ENCODE results near the gene ST7.

Gene ST7

DNA sequence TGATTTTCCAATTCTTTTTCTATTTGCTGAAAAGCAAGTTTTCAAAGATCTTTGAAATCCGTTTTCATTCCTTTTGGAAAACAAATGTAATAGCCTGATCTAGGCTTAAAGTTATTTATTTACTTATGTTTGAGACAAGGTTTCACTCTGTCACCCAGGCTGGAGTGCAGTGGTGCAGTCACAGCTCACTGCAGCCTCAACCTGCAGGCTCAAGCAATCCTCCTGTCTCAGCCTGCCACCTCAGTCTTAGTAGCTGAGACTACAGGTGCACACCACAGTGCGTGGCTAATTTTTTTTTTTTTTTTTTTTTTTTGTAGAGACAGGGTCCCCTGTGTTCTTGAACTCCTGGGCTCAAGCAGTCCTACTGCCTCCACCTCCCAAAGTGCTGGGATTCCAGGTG, 4.6 kb downstream of the ST7 start:
- TF ChIP-seq GATA3 (IDR thresholded peaks at IDR 0.05; ENCODE audit: low read depth, low read length): no peak
- TF ChIP-seq GATA2 (IDR thresholded peaks at IDR 0.05; ENCODE audit: low read depth, low read length): no peak

DNA sequence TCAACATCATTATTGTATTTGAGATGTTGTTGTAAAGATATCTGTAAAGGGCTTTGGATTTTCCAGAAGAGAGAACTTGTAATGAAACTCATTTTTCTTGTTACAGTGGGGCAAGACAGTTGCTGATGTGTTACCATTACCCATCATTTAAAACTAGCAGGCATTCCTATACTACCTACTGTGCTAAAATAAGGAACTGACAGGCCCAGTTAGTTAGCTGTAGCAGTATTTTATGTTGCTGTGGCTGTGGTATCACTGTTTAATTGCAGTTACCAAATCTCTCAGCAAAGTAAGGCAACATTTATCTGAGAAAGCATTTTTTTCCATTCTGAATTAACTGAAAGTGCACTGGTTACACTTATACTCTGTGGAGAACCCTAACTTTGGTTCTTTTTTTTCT, 9.9 kb downstream of the ST7 start:
- TF ChIP-seq GATA3 (IDR thresholded peaks at IDR 0.05; ENCODE audit: low read depth, low read length): no peak

DNA sequence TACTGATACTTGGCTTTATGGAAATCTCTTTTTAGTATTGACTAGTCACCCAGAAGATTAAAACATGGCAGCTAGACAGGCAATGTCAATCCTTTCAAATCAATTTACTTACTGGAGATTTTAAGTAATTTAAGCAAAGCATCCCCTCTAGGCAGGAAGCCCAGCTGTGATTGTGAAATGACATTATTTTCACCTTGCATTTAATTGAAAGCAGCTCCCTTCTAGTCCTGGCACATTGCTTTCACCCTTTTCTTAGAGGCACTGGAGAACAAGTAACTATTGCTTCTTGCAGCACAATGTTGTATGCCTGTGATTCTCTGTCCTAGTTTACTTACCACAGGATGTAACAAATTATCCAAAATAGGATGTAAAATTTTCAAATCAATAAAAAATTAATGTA, 13.3 kb downstream of the ST7 start:
- no peak for TF ChIP-seq GATA2 (IDR thresholded peaks at IDR 0.05; ENCODE audit: low read depth, low read length)
- TF ChIP-seq GATA3 (IDR thresholded peaks at IDR 0.05; ENCODE audit: low read depth, low read length): no peak

DNA sequence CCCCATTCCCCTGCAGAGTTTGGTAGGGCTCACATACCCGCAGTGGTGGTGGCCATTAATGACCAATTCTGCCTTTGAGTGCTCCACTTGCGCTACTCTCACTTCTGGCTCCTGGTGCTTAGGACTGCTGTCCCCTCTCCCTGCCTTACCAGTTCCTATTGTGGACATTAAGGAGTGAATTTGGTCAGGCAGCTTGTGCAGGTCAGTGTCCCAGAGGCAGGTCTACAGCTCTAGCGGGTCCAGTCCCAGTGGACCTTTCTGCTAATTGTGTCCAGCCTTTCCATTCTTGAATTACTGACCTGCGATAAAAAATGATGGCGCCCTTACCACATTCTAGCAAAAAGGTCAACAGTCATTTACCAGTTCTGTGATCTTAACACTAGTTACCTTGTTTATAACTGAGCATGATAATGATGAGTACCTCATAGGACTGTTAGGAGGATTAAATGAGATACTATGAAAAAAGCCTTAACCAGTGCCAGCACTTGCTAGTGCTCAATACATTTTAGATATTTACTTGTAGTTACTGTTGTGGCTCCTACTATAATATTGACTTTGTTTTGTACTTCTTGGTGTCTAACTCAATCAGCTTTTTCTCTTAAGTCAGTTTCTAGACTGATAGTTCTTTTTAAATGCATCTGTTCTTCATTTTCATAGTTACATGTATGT, 14.1 kb downstream of the ST7 start:
- TF ChIP-seq GATA3 (IDR thresholded peaks at IDR 0.05; ENCODE audit: low read depth, low read length): no peak
- no peak for TF ChIP-seq GATA2 (IDR thresholded peaks at IDR 0.05; ENCODE audit: low read depth, low read length)

DNA sequence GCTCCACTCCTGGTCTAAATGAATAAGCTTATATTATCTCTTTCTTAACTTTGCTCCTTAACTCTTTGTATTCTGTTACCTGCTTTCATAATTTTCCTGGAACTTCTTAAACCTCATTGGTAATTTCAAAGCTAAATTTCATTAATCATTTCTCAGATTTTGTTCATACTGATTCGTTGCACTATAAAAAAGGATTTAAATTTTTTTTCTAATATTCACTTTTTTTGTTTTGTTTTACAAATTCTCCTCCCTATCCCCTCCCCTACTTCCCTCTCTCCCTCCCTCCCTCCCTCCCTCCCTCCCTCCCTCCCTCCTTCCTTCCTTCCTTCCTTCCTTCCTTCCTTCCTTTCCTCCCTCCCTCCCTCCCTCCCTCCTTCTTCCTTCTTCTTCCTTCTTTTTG, 14.7 kb downstream of the ST7 start:
- no peak for TF ChIP-seq GATA2 (IDR thresholded peaks at IDR 0.05; ENCODE audit: low read depth, low read length)

DNA sequence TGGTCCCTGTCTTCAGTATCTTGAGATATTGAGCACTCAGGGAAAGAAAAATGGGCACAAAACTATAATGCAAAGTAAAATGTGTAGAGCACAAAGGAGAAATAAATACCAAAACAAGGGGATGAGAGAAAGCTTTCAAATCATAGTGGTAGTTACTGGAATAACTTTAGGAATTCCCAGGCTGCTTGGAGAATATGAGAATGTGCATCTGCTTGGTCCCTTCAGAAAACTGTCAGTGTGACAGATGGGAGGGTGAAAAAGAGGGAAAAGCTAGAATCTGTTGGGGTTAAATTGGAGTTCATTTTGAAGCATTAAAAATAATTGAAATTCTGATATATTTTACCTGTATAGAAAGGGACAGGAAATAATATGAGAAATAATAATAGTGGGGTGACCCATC, 15.3 kb downstream of the ST7 start:
- TF ChIP-seq GATA3 (IDR thresholded peaks at IDR 0.05; ENCODE audit: low read depth, low read length): no peak
- no peak for TF ChIP-seq GATA2 (IDR thresholded peaks at IDR 0.05; ENCODE audit: low read depth, low read length)

DNA sequence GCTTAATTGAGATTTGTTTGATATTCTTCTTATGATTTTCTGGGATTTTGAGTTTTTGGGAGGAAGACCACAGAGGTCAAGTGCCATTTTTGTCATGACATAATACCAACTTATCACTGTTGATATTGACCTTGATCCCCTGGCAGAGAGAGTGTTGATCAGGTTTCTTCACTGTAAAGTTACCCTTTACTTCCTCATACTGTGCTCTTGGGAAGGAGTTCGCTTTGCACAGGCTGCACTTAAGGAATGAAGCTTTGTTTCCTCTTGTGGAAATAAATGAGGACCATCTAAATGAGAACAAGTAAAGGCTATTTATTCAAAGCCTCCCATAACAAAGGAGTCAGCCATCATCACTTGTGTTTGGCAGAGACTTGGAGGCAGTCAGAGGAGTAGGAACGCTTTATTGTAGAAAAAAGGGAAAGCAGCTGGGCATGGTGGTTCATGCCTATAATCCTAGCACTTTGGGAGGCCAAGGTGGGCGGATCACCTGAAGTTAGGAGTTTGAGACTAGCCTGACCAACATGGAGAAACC, 16.1 kb downstream of the ST7 start:
- TF ChIP-seq GATA3 (IDR thresholded peaks at IDR 0.05; ENCODE audit: low read depth, low read length) (no peak), GATA2 (IDR thresholded peaks at IDR 0.05; ENCODE audit: low read depth, low read length) (no peak)

DNA sequence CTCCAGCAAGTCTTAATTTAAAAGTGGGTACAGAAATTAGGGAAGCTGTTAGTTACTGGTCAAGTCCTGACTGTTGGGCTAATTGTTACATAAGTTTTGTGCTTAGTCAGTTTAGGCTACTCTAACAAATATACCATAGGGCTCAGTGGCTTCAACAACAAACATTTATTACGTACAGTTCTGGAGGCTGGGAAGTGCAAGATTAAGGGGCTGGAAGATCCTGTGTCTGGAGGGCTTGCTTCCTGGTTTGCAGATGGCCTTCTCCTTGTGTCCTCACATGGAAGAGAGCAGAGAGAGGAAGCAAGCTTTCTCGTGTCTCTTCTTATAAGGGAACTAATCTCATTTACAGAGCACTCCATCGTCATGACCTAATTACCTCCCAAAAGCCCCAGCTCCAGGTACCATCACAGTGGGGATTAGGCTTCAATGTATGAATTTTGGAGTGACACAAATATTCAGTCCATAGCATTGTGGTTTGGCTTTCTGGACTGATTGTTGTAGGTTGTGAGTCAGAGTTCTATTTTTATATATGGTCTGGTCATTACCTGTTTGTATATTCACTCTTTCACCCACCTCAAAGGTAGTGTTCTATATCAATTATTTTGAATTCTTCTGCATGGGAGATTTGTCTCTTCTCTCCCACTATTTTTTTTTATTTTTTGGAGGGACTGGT, 17.1 kb downstream of the ST7 start:
- TF ChIP-seq GATA3 (IDR thresholded peaks at IDR 0.05; ENCODE audit: low read depth, low read length) (no peak), GATA2 (IDR thresholded peaks at IDR 0.05; ENCODE audit: low read depth, low read length) (no peak)

DNA sequence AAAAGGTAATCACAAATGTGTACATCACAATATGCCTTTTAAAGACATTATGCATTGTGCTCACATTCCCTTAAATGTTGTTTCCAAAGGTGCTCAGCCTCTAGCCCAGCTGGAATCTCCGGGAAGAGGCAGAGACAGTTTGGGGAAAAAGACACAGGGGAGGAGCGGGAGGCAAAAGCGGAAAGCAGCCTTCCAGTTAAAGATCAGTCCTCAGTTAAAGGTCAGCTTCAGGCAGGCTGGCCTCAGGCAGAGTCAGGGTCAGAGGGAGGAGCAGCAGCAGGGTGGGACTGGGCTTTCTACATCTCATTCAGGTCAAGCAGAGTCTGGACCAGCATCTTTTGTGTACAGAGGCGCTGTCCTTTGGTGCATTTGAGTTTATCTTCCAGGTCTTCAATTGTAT, 18.6 kb downstream of the ST7 start:
- TF ChIP-seq GATA2 (IDR thresholded peaks at IDR 0.05; ENCODE audit: low read depth, low read length) (no peak), GATA3 (IDR thresholded peaks at IDR 0.05; ENCODE audit: low read depth, low read length) (no peak)

DNA sequence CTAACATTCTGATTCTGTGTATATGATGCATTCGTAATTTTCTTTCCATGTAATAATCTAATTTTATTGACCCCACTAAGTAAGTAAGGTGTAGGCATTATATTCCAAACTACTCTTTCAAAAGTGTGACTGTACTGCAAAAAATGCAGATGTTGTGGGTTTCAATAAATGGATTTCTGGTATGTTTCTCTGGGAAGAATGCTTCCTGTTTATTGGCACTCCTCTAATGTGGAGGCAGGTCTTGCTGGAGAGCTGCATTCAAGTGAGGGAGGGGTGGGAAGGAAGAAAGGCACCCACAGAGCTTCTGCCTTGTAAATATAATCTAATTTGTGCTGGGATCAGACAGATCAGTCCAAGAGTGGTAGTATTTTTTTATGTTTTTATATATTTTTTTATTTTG, 23.9 kb downstream of the ST7 start:
- TF ChIP-seq GATA3 (IDR thresholded peaks at IDR 0.05; ENCODE audit: low read depth, low read length): no peak
- no peak for TF ChIP-seq GATA2 (IDR thresholded peaks at IDR 0.05; ENCODE audit: low read depth, low read length)

DNA sequence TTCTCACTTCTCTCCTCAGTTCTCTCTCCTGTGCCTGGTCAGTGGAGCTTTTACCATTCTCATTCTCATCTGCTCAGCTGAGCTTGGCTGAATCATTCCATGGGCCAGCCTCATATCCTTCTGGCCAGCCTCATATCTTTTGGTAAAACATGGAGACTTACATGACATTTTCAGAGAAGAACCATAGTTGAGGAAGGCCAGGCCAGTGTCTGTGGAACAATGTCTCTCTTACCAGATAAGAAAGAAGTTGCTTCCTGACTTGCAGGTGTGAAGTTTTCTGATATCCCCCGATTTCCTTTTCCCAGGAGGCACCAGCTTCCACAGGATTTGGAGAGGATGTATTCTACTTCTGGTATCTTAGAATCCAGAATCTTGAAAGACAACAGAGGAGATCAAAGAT, 24.7 kb downstream of the ST7 start:
- no peak for TF ChIP-seq GATA2 (IDR thresholded peaks at IDR 0.05; ENCODE audit: low read depth, low read length)
- TF ChIP-seq GATA3 (IDR thresholded peaks at IDR 0.05; ENCODE audit: low read depth, low read length): no peak

DNA sequence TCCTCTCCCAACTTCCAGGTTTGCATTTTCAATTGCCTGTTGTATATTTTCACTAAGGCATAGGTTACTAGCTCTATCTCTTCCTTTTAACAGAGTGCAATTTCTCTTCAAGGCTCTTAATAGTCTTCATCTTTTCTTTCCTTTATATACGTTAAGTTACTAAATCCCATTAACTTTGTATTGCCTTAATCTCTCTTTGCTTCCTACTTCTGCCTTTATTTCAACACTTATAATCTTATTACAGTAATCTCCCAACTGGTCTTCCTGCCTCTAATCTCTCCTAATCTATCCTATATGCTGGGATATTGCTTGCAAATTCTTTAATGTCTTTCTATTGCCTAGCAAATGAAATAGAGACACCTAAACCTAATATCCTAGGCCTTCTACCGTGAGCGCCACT, 26.1 kb downstream of the ST7 start:
- no peak for TF ChIP-seq GATA2 (IDR thresholded peaks at IDR 0.05; ENCODE audit: low read depth, low read length)
- no peak for TF ChIP-seq GATA3 (IDR thresholded peaks at IDR 0.05; ENCODE audit: low read depth, low read length)

DNA sequence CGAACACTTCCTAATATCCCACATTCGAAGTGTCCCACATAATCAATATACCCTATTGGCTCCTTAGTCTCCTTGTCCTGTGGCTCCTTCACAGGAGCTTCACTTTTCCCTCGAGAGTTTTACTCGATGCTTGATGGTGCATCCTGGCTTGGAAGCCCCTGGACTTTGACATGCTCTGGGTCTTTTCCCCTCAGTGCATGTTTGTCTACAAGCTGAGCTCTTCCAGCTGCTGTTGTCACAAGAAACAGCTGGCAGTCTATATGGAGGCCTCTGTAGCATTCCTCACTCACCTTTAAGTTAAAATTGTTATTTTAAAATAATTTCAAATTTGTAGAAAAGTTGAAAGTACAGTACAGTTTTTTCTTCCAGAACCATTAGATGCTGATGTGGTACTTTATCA, 27.1 kb downstream of the ST7 start:
- no peak for TF ChIP-seq GATA2 (IDR thresholded peaks at IDR 0.05; ENCODE audit: low read depth, low read length)
- TF ChIP-seq GATA3 (IDR thresholded peaks at IDR 0.05; ENCODE audit: low read depth, low read length): no peak

DNA sequence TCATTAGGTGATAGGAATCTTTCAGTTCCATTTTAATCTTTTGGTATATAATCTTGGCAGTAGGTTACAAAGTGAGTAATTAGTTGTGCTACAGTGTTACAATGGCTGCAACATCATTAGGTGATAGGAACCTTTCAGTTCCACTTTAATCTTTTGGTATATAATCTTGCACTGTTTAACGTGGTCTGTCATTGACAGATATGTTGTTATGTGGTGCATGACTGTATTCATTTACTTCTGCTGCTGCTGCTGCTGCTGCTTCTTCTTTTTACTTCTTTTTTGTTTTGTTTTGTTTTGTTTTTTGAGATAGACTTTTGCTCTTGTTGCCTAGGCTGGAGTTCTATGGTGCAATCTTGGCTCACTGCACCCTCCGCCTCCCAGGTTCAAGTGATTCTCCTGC, 28.6 kb downstream of the ST7 start:
- no peak for TF ChIP-seq GATA2 (IDR thresholded peaks at IDR 0.05; ENCODE audit: low read depth, low read length)
- no peak for TF ChIP-seq GATA3 (IDR thresholded peaks at IDR 0.05; ENCODE audit: low read depth, low read length)

DNA sequence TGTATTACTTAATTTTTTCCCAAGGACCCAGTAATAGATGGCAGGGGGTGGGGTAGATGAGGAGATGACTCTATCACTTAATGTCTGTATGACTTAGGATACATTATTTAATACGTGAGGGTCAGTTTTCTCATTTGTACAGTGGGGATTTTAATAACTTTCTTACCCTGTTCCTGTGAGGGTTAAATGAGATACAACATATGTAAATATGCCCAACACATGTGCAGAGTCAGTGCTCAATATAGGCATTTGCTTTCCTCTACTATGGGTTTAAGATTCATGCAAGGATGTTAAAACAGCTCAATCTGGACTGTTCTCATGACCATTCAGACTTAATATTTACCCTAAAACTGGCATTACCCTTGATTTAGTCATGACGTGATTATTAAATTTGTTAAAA, 31.2 kb downstream of the ST7 start:
- TF ChIP-seq GATA2 (IDR thresholded peaks at IDR 0.05; ENCODE audit: low read depth, low read length) (no peak), GATA3 (IDR thresholded peaks at IDR 0.05; ENCODE audit: low read depth, low read length) (no peak)

Measured in SH-SY5Y (cell line).